Sigmoid colon (tissue), 7 donors: ENCODE data around the gene BATF3. TPM values are rescaled to one million over a fixed set of nuclear protein-coding genes. Genes with fewer than 3 reads are reported as not detected.

Source experiments
- DNase-seq: peaks from one replicate; pipeline ENCODE4 v3.0.0-alpha.2; 2019
- H3K27ac ChIP-seq, 4 donors: fragments of 200-600 bp; sonication (generic); one replicate each; pipeline ENCODE4 v1.5.1; 2016 to 2019; ENCODE audit warnings: mild to moderate bottlenecking in 1 of 4
- H3K27me3 ChIP-seq, 3 donors: fragments of 200-600 bp; sonication (generic); one replicate each; pipeline ENCODE4 v1.5.1; 2019; ENCODE audit warnings: mild to moderate bottlenecking in 1 of 3
- H3K36me3 ChIP-seq, 4 donors: fragments of 200-600 bp; sonication (generic); one replicate each; pipeline ENCODE4 v1.5.1; 2016 to 2019
- H3K4me1 ChIP-seq, 4 donors: fragments of 200-600 bp; sonication (generic); one replicate each; pipeline ENCODE4 v1.5.1; 2017 to 2019
- H3K4me3 ChIP-seq, 4 donors: fragments of 200-600 bp; sonication (generic); one replicate each; pipeline ENCODE4 v1.5.1; 2017 to 2019; ENCODE audit warnings: mild to moderate bottlenecking in 2 of 4, moderate library complexity in 1 of 4
- H3K9me3 ChIP-seq, 4 donors: fragments of 200-600 bp in 3 of 4; sonication (generic) in 3 of 4; one replicate each; pipeline versions ENCODE4 v1.5.1 to v1.6.1; 2013 to 2019
- EP300 ChIP-seq, 4 donors: sonication (generic); formaldehyde crosslinking; IDR thresholded peaks; one replicate each; pipeline ENCODE4 v1.6.1; 2017; ENCODE audit warnings: antibody characterized with exemption in 4 of 4
- POLR2A ChIP-seq, 2 donors: fragments of 450-650 bp; IDR thresholded peaks; one replicate each; pipeline ENCODE4 v1.6.1; 2016; ENCODE audit warnings: antibody characterized with exemption in 2 of 2, mild to moderate bottlenecking in 2 of 2, moderate library complexity in 2 of 2
- POLR2AphosphoS5 ChIP-seq, 4 donors: sonication (generic); formaldehyde crosslinking; IDR thresholded peaks; one replicate each; pipeline ENCODE4 v1.6.1; 2017; ENCODE audit warnings: antibody characterized with exemption in 4 of 4
- WGBS, 2 donors: extraction: QIAGEN DNeasy Blood & Tissue Kit; methylation state at CpG; one replicate each; pipeline ENCODE4 v1.1.7; 2013; 5-methylcytosine and 5-hydroxymethylcytosine counted together
- intact Hi-C: fragments of 100-400 bp; cut with DNase I; formaldehyde crosslinking; loops from one replicate; pipeline ENCODE4 v1.15.1; 2023
- polyA plus RNA-seq, 3 donors: library from polyadenylated mRNA; stranded (reverse); fragments of 200-250 nt; gene quantifications; one replicate each; pipeline ENCODE4 v1.2.3, GENCODE V29; 2013
- total RNA-seq, 4 donors: library from RNA; depleted of rRNA; stranded (reverse); fragments of >200 nt; gene quantifications; one replicate each; pipeline ENCODE4 v1.1.0, GENCODE V29; 2016
- TF ChIP-seq, protein P1 (sequence below), 4 experiments: fragments of 450-650 bp in 3 of 4; fragments of 200-600 bp in 1 of 4; IDR thresholded peaks; one replicate each; pipeline ENCODE4 v1.5.1; 2016 to 2019; ENCODE audit warnings: antibody characterized with exemption in 4 of 4, mild to moderate bottlenecking in 3 of 4, moderate library complexity in 2 of 4
- donor health status: healthy with polysubstance abuse.
- donor health status: Bipolar disorder and iron deficiency.
- donor health status: healthy.

The BATF3 gene
- total and polyA plus RNA-seq, 7 donors, result 1.8 to 10.0 (median 3.3) TPM

GRCh38 chr1:212680680-212681389, 18.8 kb downstream of the BATF3 start:
- no peak for DNase-seq
- no peaks in the 10 kb centered on the region for H3K27me3 ChIP-seq
- intact Hi-C loops, result no loop called here
- TF ChIP-seq EP300 (IDR thresholded peaks at IDR 0.05) (no peak), POLR2AphosphoS5 (IDR thresholded peaks at IDR 0.05) (no peak), POLR2A (IDR thresholded peaks at IDR 0.05) (no peak)
- TF ChIP-seq, protein P1, sequence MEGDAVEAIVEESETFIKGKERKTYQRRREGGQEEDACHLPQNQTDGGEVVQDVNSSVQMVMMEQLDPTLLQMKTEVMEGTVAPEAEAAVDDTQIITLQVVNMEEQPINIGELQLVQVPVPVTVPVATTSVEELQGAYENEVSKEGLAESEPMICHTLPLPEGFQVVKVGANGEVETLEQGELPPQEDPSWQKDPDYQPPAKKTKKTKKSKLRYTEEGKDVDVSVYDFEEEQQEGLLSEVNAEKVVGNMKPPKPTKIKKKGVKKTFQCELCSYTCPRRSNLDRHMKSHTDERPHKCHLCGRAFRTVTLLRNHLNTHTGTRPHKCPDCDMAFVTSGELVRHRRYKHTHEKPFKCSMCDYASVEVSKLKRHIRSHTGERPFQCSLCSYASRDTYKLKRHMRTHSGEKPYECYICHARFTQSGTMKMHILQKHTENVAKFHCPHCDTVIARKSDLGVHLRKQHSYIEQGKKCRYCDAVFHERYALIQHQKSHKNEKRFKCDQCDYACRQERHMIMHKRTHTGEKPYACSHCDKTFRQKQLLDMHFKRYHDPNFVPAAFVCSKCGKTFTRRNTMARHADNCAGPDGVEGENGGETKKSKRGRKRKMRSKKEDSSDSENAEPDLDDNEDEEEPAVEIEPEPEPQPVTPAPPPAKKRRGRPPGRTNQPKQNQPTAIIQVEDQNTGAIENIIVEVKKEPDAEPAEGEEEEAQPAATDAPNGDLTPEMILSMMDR (IDR thresholded peaks at IDR 0.05), result no peak
- no peaks in the 10 kb centered on the region for H3K36me3 ChIP-seq
- H3K27ac ChIP-seq, result no peak overlapping the region
- H3K9me3 ChIP-seq, result no peaks in the 10 kb centered on the region
- no peaks in the 10 kb centered on the region for H3K4me1 ChIP-seq
- no peak overlapping the region for H3K4me3 ChIP-seq
- 15 to 42% methylated on average over 4 of the region's 4 CpGs for whole genome bisulfite sequencing, 2 donors

DNA sequence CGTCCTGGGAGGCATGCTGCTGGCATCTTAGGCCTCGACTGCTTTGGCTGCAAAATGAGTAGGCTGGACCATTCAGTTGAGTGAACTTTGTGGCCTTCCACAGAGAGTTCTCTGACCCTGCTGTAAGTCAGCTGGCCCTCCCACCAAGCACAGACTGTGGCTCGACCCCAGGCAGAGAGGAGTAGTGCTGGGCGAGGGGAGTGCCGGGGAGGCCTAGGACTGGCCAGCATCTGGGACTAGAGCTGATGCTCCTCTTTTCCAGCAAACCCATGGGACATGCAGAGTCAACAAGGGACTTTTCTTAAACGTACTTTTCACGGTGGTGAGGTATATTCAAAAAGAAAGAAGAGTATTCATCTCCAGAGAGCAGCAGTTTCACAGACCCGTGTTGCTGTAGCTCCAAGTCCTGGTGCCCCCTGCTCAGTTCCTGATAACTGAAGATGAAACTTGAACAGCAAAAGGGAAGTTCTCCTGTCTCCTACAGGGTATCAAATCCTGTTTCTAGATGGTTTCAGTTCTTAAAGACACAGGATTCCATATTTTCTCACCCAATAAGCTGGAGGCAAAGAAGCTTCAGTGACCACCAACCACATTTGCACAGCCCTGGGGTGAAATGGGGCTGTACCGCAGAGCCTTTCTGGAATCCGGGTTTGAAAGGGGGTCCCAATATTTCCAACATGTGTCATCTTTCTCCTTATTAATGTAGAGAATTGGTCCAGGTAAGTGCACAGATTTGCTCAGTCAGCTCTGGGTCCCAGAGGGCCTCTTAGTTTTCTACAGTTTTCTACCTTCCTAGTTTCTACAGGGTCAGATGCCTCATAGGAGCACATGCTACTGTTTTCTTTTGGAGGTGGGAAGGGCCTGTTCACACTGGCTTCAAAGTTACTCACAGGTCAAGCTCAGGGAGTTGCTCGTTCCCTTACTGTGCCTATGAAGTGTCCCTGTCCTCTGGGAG, 20.9 kb downstream of the BATF3 start:
- 63 to 73% methylated on average over 11 of the region's 11 CpGs for WGBS, 2 donors
- no peak for DNase-seq
- no peak overlapping the region for H3K4me3 ChIP-seq
- H3K27ac ChIP-seq, result no peak overlapping the region
- no peaks in the 10 kb centered on the region for H3K36me3 ChIP-seq
- TF ChIP-seq, protein P1 (IDR thresholded peaks at IDR 0.05), result no peak
- TF ChIP-seq EP300 (IDR thresholded peaks at IDR 0.05) (no peak), POLR2A (IDR thresholded peaks at IDR 0.05) (no peak), POLR2AphosphoS5 (IDR thresholded peaks at IDR 0.05) (no peak)
- no peaks in the 10 kb centered on the region for H3K9me3 ChIP-seq
- no peaks in the 10 kb centered on the region for H3K4me1 ChIP-seq
- intact Hi-C loops, result no loop called here
- H3K27me3 ChIP-seq, result no peaks in the 10 kb centered on the region

DNA sequence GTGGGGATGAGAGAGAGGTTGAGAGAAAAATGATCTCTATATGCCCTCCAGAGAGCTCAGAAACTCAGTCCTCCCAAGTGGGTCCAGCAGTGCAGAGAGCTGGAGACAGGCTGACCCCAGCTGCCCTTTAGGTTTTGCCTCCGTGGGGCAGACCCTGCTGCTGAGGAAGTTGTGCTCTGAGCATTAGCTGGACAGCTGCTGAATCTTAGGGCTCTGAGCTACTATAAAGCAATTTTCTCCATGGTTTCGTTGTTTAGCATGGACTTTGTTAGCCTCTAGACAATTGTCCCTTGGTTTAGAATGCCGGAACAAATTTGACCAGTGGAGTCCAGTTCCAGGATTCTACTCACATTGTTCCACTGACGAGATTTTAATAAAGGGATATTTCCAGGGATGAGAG, 22.1 kb downstream of the BATF3 start:
- H3K27ac ChIP-seq, result no peak overlapping the region
- TF ChIP-seq, protein P1 (IDR thresholded peaks at IDR 0.05), result no peak
- TF ChIP-seq POLR2A (IDR thresholded peaks at IDR 0.05), result no peak
- TF ChIP-seq POLR2AphosphoS5 (IDR thresholded peaks at IDR 0.05), result no peak
- TF ChIP-seq EP300 (IDR thresholded peaks at IDR 0.05), result no peak
- intact Hi-C loops, result no loop called here
- no peak overlapping the region for H3K4me3 ChIP-seq
- no peaks in the 10 kb centered on the region for H3K9me3 ChIP-seq
- no peaks in the 10 kb centered on the region for H3K27me3 ChIP-seq
- WGBS, 2 donors, result 73 to 86% methylated on average over 4 of the region's 4 CpGs
- DNase-seq, result no peak
- H3K4me1 ChIP-seq, result no peaks in the 10 kb centered on the region
- no peaks in the 10 kb centered on the region for H3K36me3 ChIP-seq

DNA sequence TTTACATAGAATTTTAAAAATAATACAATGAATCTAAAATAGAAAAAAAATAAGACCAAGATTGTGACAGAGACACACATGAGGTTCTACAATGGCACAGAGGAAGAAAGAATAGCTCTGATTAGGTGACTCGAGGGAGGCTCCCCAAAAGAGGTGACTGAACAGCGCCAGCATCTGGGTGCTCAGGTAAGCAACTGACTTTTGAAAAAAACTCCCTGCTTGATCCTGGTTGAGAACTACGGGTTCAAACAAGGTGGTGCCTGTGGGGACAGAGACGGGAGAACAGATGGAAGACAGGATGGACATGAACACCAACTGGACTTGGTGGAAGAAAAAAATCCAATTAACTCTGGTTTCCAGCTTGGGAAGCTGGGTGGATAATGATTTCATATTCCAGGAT, 22.5 kb downstream of the BATF3 start:
- DNase-seq, result no peak
- Histone ChIP-seq H3K9me3 (no peaks in the 10 kb centered on the region), H3K4me1 (no peaks in the 10 kb centered on the region), H3K36me3 (no peaks in the 10 kb centered on the region), H3K27me3 (no peaks in the 10 kb centered on the region), H3K4me3 (no peak overlapping the region), H3K27ac (no peak overlapping the region)
- WGBS, 2 donors, result 68 to 85% methylated on average over 4 of the region's 4 CpGs
- intact Hi-C loops, result no loop called here
- TF ChIP-seq, protein P1 (IDR thresholded peaks at IDR 0.05), result no peak
- TF ChIP-seq EP300 (IDR thresholded peaks at IDR 0.05), result no peak
- no peak for TF ChIP-seq POLR2A (IDR thresholded peaks at IDR 0.05)
- TF ChIP-seq POLR2AphosphoS5 (IDR thresholded peaks at IDR 0.05), result no peak
